Pulmonary artery endothelial cell (primary cell): Measurements from ENCODE around the gene HS3ST1. TPM values are rescaled to one million over a fixed set of nuclear protein-coding genes. Genes with fewer than 3 reads are reported as not detected.
A peak's percentile ranks its signal among the peaks of the same experiment; 100 is the strongest.

Source experiments
- DNase-seq: peaks from one replicate; pipeline ENCODE4 v3.0.0-alpha.2; 2011; ENCODE audit warnings: low read depth, low spot score
- total RNA-seq: library from RNA; depleted of rRNA; stranded (reverse); fragments of >200 nt; gene quantifications from 2 replicates; pipeline ENCODE4 v1.2.3, GENCODE V29; 2014

HS3ST1 gene
- 2.5 and 5.3 TPM in 2 replicates for total RNA-seq

- no peak for DNase-seq
Measured at GRCh38 chr4:11428231-11428898, at the start of gene HS3ST1. Gene HS3ST1, minus strand, starts transcription at chr4:11428894. Its CDS starts 28,889 bp downstream, at chr4:11400005.

GRCh38 chr4:11475871-11476270, 47.2 kb upstream of the HS3ST1 start:
- DNase-seq, result no peak

- DNase-seq, result no peak
Measured at GRCh38 chr4:11474146-11474545, 45.5 kb upstream of the HS3ST1 start.

GRCh38 chr4:11472535-11472934, 43.8 kb upstream of the HS3ST1 start:
- no peak for DNase-seq

GRCh38 chr4:11471618-11472017, 42.9 kb upstream of the HS3ST1 start:
- DNase-seq, result peak; percentile 33

GRCh38 chr4:11471046-11471441, 42.4 kb upstream of the HS3ST1 start:
- no peak for DNase-seq

GRCh38 chr4:11470438-11471045, 41.8 kb upstream of the HS3ST1 start:
- DNase-seq, result no peak

- no peak for DNase-seq
Measured at GRCh38 chr4:11469650-11470437, 41.1 kb upstream of the HS3ST1 start.

- no peak for DNase-seq
Measured at GRCh38 chr4:11468901-11469300, 40.2 kb upstream of the HS3ST1 start.

- DNase-seq, result no peak
Measured at GRCh38 chr4:11467931-11468330, 39.2 kb upstream of the HS3ST1 start.

- DNase-seq, result no peak
Measured at GRCh38 chr4:11463707-11464106, 35.0 kb upstream of the HS3ST1 start.

GRCh38 chr4:11456401-11456800, 27.7 kb upstream of the HS3ST1 start:
- no peak for DNase-seq

GRCh38 chr4:11455201-11455835, 26.6 kb upstream of the HS3ST1 start:
- no peak for DNase-seq

GRCh38 chr4:11451716-11452115, 23.0 kb upstream of the HS3ST1 start:
- DNase-seq, result no peak

- no peak for DNase-seq
Measured at GRCh38 chr4:11446155-11446811, 17.6 kb upstream of the HS3ST1 start.

GRCh38 chr4:11441194-11441556, 12.5 kb upstream of the HS3ST1 start:
- DNase-seq, result no peak

GRCh38 chr4:11440481-11441193, 11.9 kb upstream of the HS3ST1 start:
- no peak for DNase-seq

GRCh38 chr4:11439836-11440235, 11.1 kb upstream of the HS3ST1 start:
- DNase-seq, result no peak

GRCh38 chr4:11438647-11439046, 10.0 kb upstream of the HS3ST1 start:
- DNase-seq, result no peak

- DNase-seq, result no peak
Measured at GRCh38 chr4:11436673-11437072, 8.0 kb upstream of the HS3ST1 start.

GRCh38 chr4:11436084-11436483, 7.4 kb upstream of the HS3ST1 start:
- DNase-seq, result no peak
